GM10248 (cell line): Measurements from ENCODE around the gene CSMD2.

Experiments used
- CTCF ChIA-PET: fragments of 300-600 bp; sonication (Branson Sonifier 250); formaldehyde crosslinking; extraction: SDS; loops from one replicate; lab custom pipeline; 2021; ENCODE audit warnings: antibody characterized with exemption; lab: Yijun Ruan, JAX
- POLR2A ChIA-PET: fragments of 350-650 bp; sonication (Branson Sonifier 250); formaldehyde crosslinking; extraction: SDS; loops from one replicate; lab custom pipeline; 2020; ENCODE audit warnings: antibody characterized with exemption; lab: Yijun Ruan, JAX
- DNase-seq: peaks from one replicate; pipeline ENCODE4 v3.0.0; 2012; ENCODE audit errors: extremely low spot score
- TF ChIP-seq, protein P1 (sequence below): IDR thresholded peaks from 2 replicates; pipeline ENCODE4 v1.5.1; 2012; ENCODE audit warnings: mild to moderate bottlenecking, low read depth; ENCODE audit errors: extremely low read depth, missing control alignments, control extremely low read depth

CSMD2 gene

GRCh38 chr1:34122080-34122932 is 42.7 kb downstream of the CSMD2 start:
- no peak for DNase-seq
- ChIA-PET POLR2A (no interaction called here), CTCF (no interaction called here)
- TF ChIP-seq, protein P1, sequence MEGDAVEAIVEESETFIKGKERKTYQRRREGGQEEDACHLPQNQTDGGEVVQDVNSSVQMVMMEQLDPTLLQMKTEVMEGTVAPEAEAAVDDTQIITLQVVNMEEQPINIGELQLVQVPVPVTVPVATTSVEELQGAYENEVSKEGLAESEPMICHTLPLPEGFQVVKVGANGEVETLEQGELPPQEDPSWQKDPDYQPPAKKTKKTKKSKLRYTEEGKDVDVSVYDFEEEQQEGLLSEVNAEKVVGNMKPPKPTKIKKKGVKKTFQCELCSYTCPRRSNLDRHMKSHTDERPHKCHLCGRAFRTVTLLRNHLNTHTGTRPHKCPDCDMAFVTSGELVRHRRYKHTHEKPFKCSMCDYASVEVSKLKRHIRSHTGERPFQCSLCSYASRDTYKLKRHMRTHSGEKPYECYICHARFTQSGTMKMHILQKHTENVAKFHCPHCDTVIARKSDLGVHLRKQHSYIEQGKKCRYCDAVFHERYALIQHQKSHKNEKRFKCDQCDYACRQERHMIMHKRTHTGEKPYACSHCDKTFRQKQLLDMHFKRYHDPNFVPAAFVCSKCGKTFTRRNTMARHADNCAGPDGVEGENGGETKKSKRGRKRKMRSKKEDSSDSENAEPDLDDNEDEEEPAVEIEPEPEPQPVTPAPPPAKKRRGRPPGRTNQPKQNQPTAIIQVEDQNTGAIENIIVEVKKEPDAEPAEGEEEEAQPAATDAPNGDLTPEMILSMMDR, result no peak

- TF ChIP-seq, protein P1, result no peak
- no peak for DNase-seq
- ChIA-PET POLR2A (no interaction called here), CTCF (interaction anchor here (0.9 to 3.1 kb wide), 4 partner anchors 20 to 482 kb away, joined by 3 to 29 read pairs (median 10); no protein-coding TSS in a partner anchor)
Observed at GRCh38 chr1:34115233-34115632, 49.8 kb downstream of the CSMD2 start.

DNA sequence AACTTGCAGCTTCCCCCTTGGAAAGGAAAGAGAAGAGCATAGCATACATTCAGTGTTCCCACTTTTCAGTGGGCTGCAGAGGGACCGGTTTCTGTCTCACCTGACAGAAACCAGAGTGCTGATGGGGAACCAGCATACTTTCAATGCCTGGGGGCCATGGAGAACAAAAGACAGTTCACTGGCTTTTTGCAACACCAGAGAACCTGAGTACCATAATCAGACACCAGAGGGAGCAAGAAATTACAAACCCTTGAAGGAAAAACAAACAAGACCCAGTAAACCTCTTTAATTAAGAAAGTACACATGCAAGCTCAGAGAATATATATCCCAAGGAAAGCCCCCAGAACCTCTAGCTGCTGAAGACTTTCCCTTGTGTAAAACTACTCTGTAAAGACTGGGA is 51.1 kb downstream of the CSMD2 start:
- DNase-seq, result no peak
- TF ChIP-seq, protein P1, result peak; percentile 31
- ChIA-PET CTCF (interaction anchor here (1.0 to 3.1 kb wide), 6 partner anchors 11 to 632 kb away, joined by 3 to 29 read pairs (median 4); no protein-coding TSS in a partner anchor), POLR2A (no interaction called here)

GRCh38 chr1:34113362-34113761 is 51.7 kb downstream of the CSMD2 start:
- CTCF ChIA-PET, result interaction anchor here (1.0 to 3.1 kb wide), 5 partner anchors 10 to 633 kb away, joined by 3 to 29 read pairs (median 4); no protein-coding TSS in a partner anchor
- DNase-seq, result no peak
- TF ChIP-seq, protein P1, result no peak
- POLR2A ChIA-PET, result no interaction called here

DNA sequence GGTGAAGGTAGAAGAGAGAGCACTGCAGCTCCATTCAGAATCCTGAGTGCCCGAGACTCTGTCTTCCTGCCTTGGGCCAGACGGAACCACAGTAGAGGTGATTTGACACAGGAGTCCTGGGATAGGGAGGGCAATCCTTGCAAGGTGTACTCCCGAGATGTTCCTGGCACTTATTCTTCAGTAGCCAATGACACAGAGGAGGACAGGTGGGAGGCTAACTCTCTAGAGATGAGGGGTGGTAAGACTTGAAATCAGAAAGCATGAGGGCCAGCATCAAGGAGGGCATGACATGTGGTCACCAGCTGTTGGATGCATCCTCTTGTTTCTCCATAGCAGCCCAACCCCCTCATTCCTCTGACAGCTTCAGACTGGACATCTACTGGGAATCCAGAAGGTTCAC is 56.3 kb downstream of the CSMD2 start:
- ChIA-PET POLR2A (no interaction called here), CTCF (no interaction called here)
- DNase-seq, result no peak
- TF ChIP-seq, protein P1, result no peak

GRCh38 chr1:34108269-34108668 is 56.8 kb downstream of the CSMD2 start:
- POLR2A ChIA-PET, result no interaction called here
- CTCF ChIA-PET, result no interaction called here
- TF ChIP-seq, protein P1, result no peak
- DNase-seq, result no peak
